H9 (cell line): ENCODE data around the gene PPIF. TPM values are rescaled to one million over a fixed set of nuclear protein-coding genes. Genes with fewer than 3 reads are reported as not detected.

ENCODE experiments used
- DNase-seq: peaks from one replicate; pipeline ENCODE4 v3.0.0-alpha.2; 2017
- H2AFZ ChIP-seq: one replicate; pipeline ENCODE4 v1.6.1; 2013; ENCODE audit warnings: mild to moderate bottlenecking, low read length, control low read depth, moderate library complexity
- H2AK5ac ChIP-seq: 2 replicates; pipeline ENCODE4 v1.6.1; 2013; ENCODE audit warnings: low read length, control low read depth, mixed read lengths; ENCODE audit not compliant: insufficient read length
- H2BK120ac ChIP-seq: one replicate; pipeline ENCODE4 v1.6.1; 2013; ENCODE audit warnings: low read depth, mild to moderate bottlenecking, low read length, control low read depth, inconsistent platforms; ENCODE audit not compliant: poor library complexity, severe bottlenecking
- H2BK12ac ChIP-seq: 2 replicates; pipeline ENCODE4 v1.6.1; 2013; ENCODE audit warnings: low read length, control low read depth, mixed read lengths, low read depth; ENCODE audit not compliant: insufficient read length
- H2BK15ac ChIP-seq: 2 replicates; pipeline ENCODE4 v1.6.1; 2013; ENCODE audit warnings: low read depth, low read length, control low read depth
- H2BK20ac ChIP-seq: one replicate; pipeline ENCODE4 v1.6.1; 2013; ENCODE audit warnings: low read depth, mild to moderate bottlenecking, low read length, control low read depth, inconsistent platforms; ENCODE audit not compliant: poor library complexity, severe bottlenecking
- H2BK5ac ChIP-seq: 2 replicates; pipeline ENCODE4 v1.6.1; 2013; ENCODE audit warnings: low read length, control low read depth, mixed read lengths; ENCODE audit not compliant: insufficient read length
- H3K14ac ChIP-seq: 2 replicates; pipeline ENCODE4 v1.6.1; 2013; ENCODE audit warnings: low read length, control low read depth; ENCODE audit not compliant: insufficient read depth
- H3K18ac ChIP-seq: 2 replicates; pipeline ENCODE4 v1.6.1; 2013; ENCODE audit warnings: low read depth, mild to moderate bottlenecking, mixed read lengths, low read length, control low read depth; ENCODE audit not compliant: insufficient read length
- H3K23ac ChIP-seq: 2 replicates; pipeline ENCODE4 v1.6.1; 2013; ENCODE audit warnings: low read length, control low read depth, mixed read lengths, low read depth; ENCODE audit not compliant: insufficient read length
- H3K23me2 ChIP-seq: 2 replicates; pipeline ENCODE4 v1.6.1; 2013; ENCODE audit warnings: low read depth, mild to moderate bottlenecking, mixed read lengths, low read length, control low read depth; ENCODE audit not compliant: insufficient read length, poor library complexity, severe bottlenecking
- H3K27ac ChIP-seq: 2 replicates; pipeline ENCODE4 v1.5.1; 2013; ENCODE audit warnings: low read length, control low read depth, mixed read lengths, low read depth; ENCODE audit not compliant: insufficient read length
- H3K27me3 ChIP-seq: 2 replicates; pipeline ENCODE4 v1.6.1; 2013; ENCODE audit warnings: low read length, control low read depth, inconsistent platforms; ENCODE audit not compliant: insufficient read depth
- H3K4ac ChIP-seq: 2 replicates; pipeline ENCODE4 v1.6.1; 2013; ENCODE audit warnings: low read depth, mild to moderate bottlenecking, control low read depth, inconsistent platforms, low read length, moderate library complexity
- H3K4me1 ChIP-seq: 2 replicates; pipeline ENCODE4 v1.6.1; 2013; ENCODE audit warnings: low read length, control low read depth, inconsistent platforms; ENCODE audit not compliant: insufficient read depth
- H3K4me2 ChIP-seq: 2 replicates; pipeline ENCODE4 v1.6.1; 2013; ENCODE audit warnings: low read length, control low read depth, mixed read lengths; ENCODE audit not compliant: insufficient read length, insufficient read depth
- H3K56ac ChIP-seq: 2 replicates; pipeline ENCODE4 v1.6.1; 2013; ENCODE audit warnings: low read depth, mild to moderate bottlenecking, mixed read lengths, low read length, control low read depth; ENCODE audit not compliant: insufficient read length
- H3K79me1 ChIP-seq: 2 replicates; pipeline ENCODE4 v1.6.1; 2013; ENCODE audit warnings: low read depth, mild to moderate bottlenecking, moderate library complexity, low read length, control low read depth, inconsistent platforms; ENCODE audit not compliant: insufficient read depth, poor library complexity, severe bottlenecking
- H3K79me2 ChIP-seq: 2 replicates; pipeline ENCODE4 v1.6.1; 2013; ENCODE audit warnings: low read length, control low read depth, inconsistent platforms; ENCODE audit not compliant: insufficient read depth
- H3K9ac ChIP-seq: 2 replicates; pipeline ENCODE4 v1.6.1; 2013; ENCODE audit warnings: low read length, control low read depth, mixed read lengths; ENCODE audit not compliant: insufficient read length; ENCODE audit errors: extremely low read depth
- H3K9me3 ChIP-seq: one replicate; pipeline ENCODE4 v1.6.1; 2013; ENCODE audit warnings: low read depth, low read length, inconsistent platforms; ENCODE audit not compliant: control insufficient read depth
- H3T11ph ChIP-seq: one replicate; pipeline ENCODE4 v1.6.1; 2013; ENCODE audit warnings: mild to moderate bottlenecking, low read length, control low read depth, inconsistent platforms
- H4K20me1 ChIP-seq: one replicate; pipeline ENCODE4 v1.6.1; 2013; ENCODE audit not compliant: control insufficient read depth, insufficient read length, insufficient read depth
- H4K5ac ChIP-seq: 2 replicates; pipeline ENCODE4 v1.6.1; 2013; ENCODE audit warnings: low read depth, mild to moderate bottlenecking, mixed read lengths, low read length, control low read depth; ENCODE audit not compliant: insufficient read length
- H4K8ac ChIP-seq: replicated peaks from 2 replicates; pipeline ENCODE4 v1.6.1; 2013; ENCODE audit warnings: low read length, control low read depth, mixed read lengths, low read depth; ENCODE audit not compliant: insufficient read length
- H4K91ac ChIP-seq: 2 replicates; pipeline ENCODE4 v1.6.1; 2013; ENCODE audit warnings: low read depth, mild to moderate bottlenecking, moderate library complexity, mixed read lengths, low read length, control low read depth; ENCODE audit not compliant: insufficient read length
- H3K27ac Mint-ChIP-seq, 3 experiments: 2 replicates in 2 of 3; 3 replicates in 1 of 3; pipeline ENCODE4 v1.8.0; 2020 to 2021; ENCODE audit warnings: mixed read lengths in 3 of 3, mild to moderate bottlenecking in 1 of 3, moderate library complexity in 1 of 3
- H3K27me3 Mint-ChIP-seq: 2 replicates; pipeline ENCODE4 v1.8.0; 2021; ENCODE audit warnings: low read depth, mild to moderate bottlenecking, moderate library complexity, mixed read lengths
- H3K36me3 Mint-ChIP-seq, 3 experiments: 2 replicates in 2 of 3; 3 replicates in 1 of 3; pipeline ENCODE4 v1.8.0; 2020 to 2021; ENCODE audit warnings: low read depth in 3 of 3, mixed read lengths in 3 of 3; ENCODE audit not compliant: insufficient read depth in 1 of 3
- H3K4me1 Mint-ChIP-seq, 2 experiments: 2 replicates each; pipeline ENCODE4 v1.8.0; 2020; ENCODE audit warnings: mixed read lengths in 2 of 2
- H3K4me3 Mint-ChIP-seq, 2 experiments: 2 replicates in 1 of 2; 3 replicates in 1 of 2; pipeline ENCODE4 v1.8.0; 2020 to 2021; ENCODE audit warnings: mild to moderate bottlenecking in 2 of 2, mixed read lengths in 2 of 2, moderate library complexity in 1 of 2
- H3K9me3 Mint-ChIP-seq, 2 experiments: 2 replicates in 1 of 2; 3 replicates in 1 of 2; pipeline ENCODE4 v1.8.0; 2020; ENCODE audit warnings: mild to moderate bottlenecking in 2 of 2, mixed read lengths in 2 of 2, moderate library complexity in 1 of 2
- CTCF ChIP-seq: fragments of 200-600 bp; sonication (generic); conservative IDR thresholded peaks from 3 replicates; pipeline ENCODE4 v1.8.0; 2021; ENCODE audit warnings: antibody characterized with exemption, mild to moderate bottlenecking
- WGBS: extraction: QIAGEN DNeasy Blood & Tissue Kit; methylation state at CpG from one replicate; pipeline ENCODE4 v1.1.7; 2013; ENCODE audit warnings: missing lambda C conversion rate, low lambda C conversion rate, mixed read lengths; ENCODE audit not compliant: insufficient read length; ENCODE audit errors: extremely low coverage; 5-methylcytosine and 5-hydroxymethylcytosine counted together
- total RNA-seq: library from RNA; stranded (reverse); gene quantifications from 2 replicates; pipeline ENCODE4 v1.2.1, GENCODE V29; 2021

Gene PPIF
- total RNA-seq, 1 experiment from 2014 or later = 79.7 TPM

DNA sequence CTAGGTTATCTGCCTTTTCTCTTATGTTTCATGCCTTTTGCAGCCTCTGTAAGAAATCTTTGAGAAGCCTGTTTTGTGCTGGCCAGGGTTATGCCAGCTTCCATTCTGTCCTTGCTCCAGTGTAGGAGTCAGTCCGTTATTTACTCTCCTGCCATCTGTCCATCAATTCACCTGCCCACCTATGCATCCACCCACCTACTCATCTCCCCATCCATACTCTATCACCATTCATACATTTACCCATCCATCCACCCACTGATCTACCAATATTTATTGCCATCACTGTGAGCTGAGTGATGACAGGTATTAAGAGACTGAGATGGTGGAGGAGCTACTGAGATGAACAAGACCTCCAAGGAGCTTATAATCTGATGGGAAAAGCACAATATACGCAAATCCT is 12.7 kb upstream of the PPIF start:
- DNase-seq = no peak
- H3K4me1 Mint-ChIP-seq = peaks cover 13% of the 10 kb centered on the region in 2 experiments
- H4K8ac ChIP-seq = no peak overlapping the region
- H3K27me3 ChIP-seq = no peaks in the 10 kb centered on the region
- no peak overlapping the region for H4K5ac ChIP-seq
- no peaks in the 10 kb centered on the region for H3K9me3 ChIP-seq
- H2BK12ac ChIP-seq = no peak overlapping the region
- no CpG with 5 or more reads among the region's 2 CpGs for WGBS
- no peak overlapping the region for H4K91ac ChIP-seq
- no peak overlapping the region for H3K23ac ChIP-seq
- no peak overlapping the region for H3K9ac ChIP-seq
- no peak for TF ChIP-seq CTCF
- H3K79me1 ChIP-seq = no peaks in the 10 kb centered on the region
- H3T11ph ChIP-seq = no peak overlapping the region
- peaks cover 20% of the 10 kb centered on the region for H3K27me3 Mint-ChIP-seq
- peaks cover 2 to 3% (median 3%) of the 10 kb centered on the region in 3 experiments; a peak in 5 of 7 replicates for H3K36me3 Mint-ChIP-seq
- H2AK5ac ChIP-seq = no peak overlapping the region
- no peak overlapping the region for H3K4ac ChIP-seq
- no peak overlapping the region for H2BK15ac ChIP-seq
- H3K4me3 Mint-ChIP-seq = no peak overlapping the region
- H3K4me2 ChIP-seq = no peak overlapping the region
- no peaks in the 10 kb centered on the region for H3K23me2 ChIP-seq
- no peak overlapping the region for H2BK20ac ChIP-seq
- no peaks in the 10 kb centered on the region for H3K79me2 ChIP-seq
- no peak overlapping the region for H2BK5ac ChIP-seq
- H3K18ac ChIP-seq = no peak overlapping the region
- no peaks in the 10 kb centered on the region for H4K20me1 ChIP-seq
- peaks cover 12 to 14% of the 10 kb centered on the region in 2 experiments for H3K9me3 Mint-ChIP-seq
- H3K4me1 ChIP-seq = no peaks in the 10 kb centered on the region
- no peak overlapping the region for H2BK120ac ChIP-seq
- no peak overlapping the region for H3K56ac ChIP-seq
- H2AFZ ChIP-seq = no peak overlapping the region
- no peak overlapping the region for H3K27ac Mint-ChIP-seq
- H3K14ac ChIP-seq = no peak overlapping the region
- no peak overlapping the region for H3K27ac ChIP-seq
